ENCODE measurements around the gene PPP2R3A. TPM values are rescaled to one million over a fixed set of nuclear protein-coding genes. Genes with fewer than 3 reads are reported as not detected.

The PPP2R3A gene
- total and polyA plus RNA-seq, 2 experiments from 2014 or later = 18.3 to 43.9 TPM

DNA sequence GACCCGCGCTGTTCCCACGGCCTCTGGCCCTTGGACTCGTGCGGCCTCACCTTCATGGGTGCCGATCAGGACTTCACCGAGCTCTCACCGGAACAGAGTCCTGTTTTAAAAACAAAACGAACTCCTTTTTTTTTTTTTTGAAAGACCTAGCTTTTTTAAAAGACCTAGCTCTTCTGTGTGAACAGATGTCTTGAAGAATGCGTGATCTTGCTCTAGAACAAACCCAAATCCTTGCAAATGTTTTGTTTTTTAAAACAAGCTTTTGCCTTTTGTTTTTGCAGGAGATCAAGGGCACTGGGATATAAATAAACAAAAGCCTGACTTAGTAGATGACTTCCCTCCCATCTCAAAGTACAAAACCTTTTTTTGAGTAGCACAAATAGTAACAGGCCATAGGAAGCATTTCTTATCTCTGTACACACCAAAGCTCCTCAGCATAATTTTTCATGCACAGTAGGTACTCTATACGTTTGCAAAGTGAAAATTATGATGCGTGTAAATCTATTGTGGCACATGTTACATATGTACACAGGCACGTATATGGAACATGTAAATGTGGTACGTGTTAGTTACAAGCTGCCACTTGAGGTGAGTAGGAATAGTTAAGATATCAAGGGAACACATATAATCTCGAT lies 231.7 kb downstream of the PPP2R3A start:
- H3K4me1 ChIP-seq (ENCODE audit: low read depth) = peaks cover 19% of the 10 kb centered on the region
- peak overlapping the region; percentile 96 for H3K4me3 ChIP-seq
- peak overlapping the region; percentile 99 for H3K27ac ChIP-seq
- H3K9me3 ChIP-seq (ENCODE audit: low read depth) = no peaks in the 10 kb centered on the region
- no peaks in the 10 kb centered on the region for H3K27me3 ChIP-seq
- peak in 1 of 2 donors; percentile 4 for DNase-seq (ENCODE audit: low read depth in 1 of 2, low spot score in 1 of 2)
- no peaks in the 10 kb centered on the region for H3K36me3 ChIP-seq
- TF ChIP-seq, protein P1, sequence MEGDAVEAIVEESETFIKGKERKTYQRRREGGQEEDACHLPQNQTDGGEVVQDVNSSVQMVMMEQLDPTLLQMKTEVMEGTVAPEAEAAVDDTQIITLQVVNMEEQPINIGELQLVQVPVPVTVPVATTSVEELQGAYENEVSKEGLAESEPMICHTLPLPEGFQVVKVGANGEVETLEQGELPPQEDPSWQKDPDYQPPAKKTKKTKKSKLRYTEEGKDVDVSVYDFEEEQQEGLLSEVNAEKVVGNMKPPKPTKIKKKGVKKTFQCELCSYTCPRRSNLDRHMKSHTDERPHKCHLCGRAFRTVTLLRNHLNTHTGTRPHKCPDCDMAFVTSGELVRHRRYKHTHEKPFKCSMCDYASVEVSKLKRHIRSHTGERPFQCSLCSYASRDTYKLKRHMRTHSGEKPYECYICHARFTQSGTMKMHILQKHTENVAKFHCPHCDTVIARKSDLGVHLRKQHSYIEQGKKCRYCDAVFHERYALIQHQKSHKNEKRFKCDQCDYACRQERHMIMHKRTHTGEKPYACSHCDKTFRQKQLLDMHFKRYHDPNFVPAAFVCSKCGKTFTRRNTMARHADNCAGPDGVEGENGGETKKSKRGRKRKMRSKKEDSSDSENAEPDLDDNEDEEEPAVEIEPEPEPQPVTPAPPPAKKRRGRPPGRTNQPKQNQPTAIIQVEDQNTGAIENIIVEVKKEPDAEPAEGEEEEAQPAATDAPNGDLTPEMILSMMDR (IDR thresholded peaks at IDR 0.05; ENCODE audit: low read depth, low read length) = no peak

Other genes with a start within 250 kb of the PPP2R3A start
- 8.8 and 16.4 TPM in 2 replicates for gene MSL2, start 230.6 kb downstream of the PPP2R3A start, total RNA-seq
- 5.3 and 6.3 TPM in 2 replicates for gene MSL2, start 230.6 kb downstream of the PPP2R3A start, polyA plus RNA-seq